Liver (tissue), 9 donors: ENCODE results near the gene PRPH2. TPM values are rescaled to one million over a fixed set of nuclear protein-coding genes. Genes with fewer than 3 reads are reported as not detected.

ENCODE experiments used
- DNase-seq: peaks from one replicate; pipeline ENCODE4 v3.0.0-alpha.2; 2017; ENCODE audit warnings: low spot score
- H3K27ac ChIP-seq, 2 donors: one replicate each; pipeline ENCODE4 v1.7.0; 2013; ENCODE audit warnings: inconsistent platforms in 2 of 2, low read length in 2 of 2, control low read depth in 1 of 2, low read depth in 1 of 2, mild to moderate bottlenecking in 1 of 2
- H3K27me3 ChIP-seq, 4 donors: one replicate each; pipeline versions ENCODE4 v1.6.1 to v1.7.0; 2013; ENCODE audit warnings: low read length in 3 of 4, inconsistent platforms in 1 of 4, mild to moderate bottlenecking in 1 of 4, moderate library complexity in 1 of 4; ENCODE audit not compliant: control insufficient read depth in 4 of 4, insufficient read depth in 4 of 4
- H3K36me3 ChIP-seq, 4 donors: one replicate each; pipeline versions ENCODE4 v1.6.1 to v1.7.0; 2013; ENCODE audit warnings: low read length in 3 of 4, mild to moderate bottlenecking in 3 of 4, low read depth in 1 of 4, moderate library complexity in 1 of 4; ENCODE audit not compliant: control insufficient read depth in 4 of 4, insufficient read depth in 3 of 4
- H3K4me1 ChIP-seq, 4 donors: one replicate each; pipeline versions ENCODE4 v1.6.1 to v1.7.0; 2013; ENCODE audit warnings: low read length in 3 of 4, mild to moderate bottlenecking in 3 of 4, moderate library complexity in 1 of 4; ENCODE audit not compliant: control insufficient read depth in 4 of 4, insufficient read depth in 4 of 4
- H3K4me3 ChIP-seq, 3 donors: one replicate each; pipeline versions ENCODE4 v1.6.1 to v1.7.0; 2013; ENCODE audit warnings: low read length in 3 of 3, control low read depth in 1 of 3, low read depth in 1 of 3, mild to moderate bottlenecking in 1 of 3
- H3K9ac ChIP-seq, 2 donors: one replicate each; pipeline ENCODE4 v1.7.0; 2013; ENCODE audit warnings: low read length in 2 of 2, mild to moderate bottlenecking in 2 of 2, moderate library complexity in 2 of 2, control low read depth in 1 of 2, low read depth in 1 of 2
- H3K9me3 ChIP-seq, 4 donors: one replicate each; pipeline versions ENCODE4 v1.6.1 to v1.7.0; 2013; ENCODE audit warnings: low read length in 3 of 4; ENCODE audit not compliant: control insufficient read depth in 4 of 4
- ATF3 ChIP-seq: IDR thresholded peaks from 2 replicates; pipeline ENCODE4 v1.6.1; 2016; ENCODE audit warnings: antibody characterized with exemption
- CTCF ChIP-seq: fragments of 150-350 bp; IDR thresholded peaks from 2 replicates; pipeline ENCODE4 v1.5.1; 2017; ENCODE audit warnings: improper control_type of control experiment, low read depth, low read length; ENCODE audit not compliant: missing input control
- EGR1 ChIP-seq, 2 donors: IDR thresholded peaks; 2 replicates each; pipeline ENCODE4 v1.6.1; 2016 to 2018; ENCODE audit warnings: antibody characterized with exemption in 2 of 2, low read depth in 2 of 2
- FOXA1 ChIP-seq: IDR thresholded peaks from 2 replicates; pipeline ENCODE4 v1.6.1; 2016; ENCODE audit warnings: antibody characterized with exemption
- HNF4A ChIP-seq, 2 donors: conservative IDR thresholded peaks; 2 replicates each; pipeline ENCODE4 v1.6.1; 2016; ENCODE audit warnings: antibody characterized with exemption in 2 of 2, mild to moderate bottlenecking in 2 of 2
- HNF4G ChIP-seq: IDR thresholded peaks from 2 replicates; pipeline ENCODE4 v1.6.1; 2016; ENCODE audit warnings: antibody characterized with exemption
- JUND ChIP-seq, 2 donors: IDR thresholded peaks; 2 replicates each; pipeline ENCODE4 v1.6.1; 2016; ENCODE audit warnings: antibody characterized with exemption in 2 of 2
- MAX ChIP-seq: IDR thresholded peaks from 2 replicates; pipeline ENCODE4 v1.6.1; 2016; ENCODE audit warnings: antibody characterized with exemption
- NR2F2 ChIP-seq: IDR thresholded peaks from 2 replicates; pipeline ENCODE4 v1.6.1; 2016; ENCODE audit warnings: antibody characterized with exemption
- RAD21 ChIP-seq, 2 donors: IDR thresholded peaks; 2 replicates each; pipeline ENCODE4 v1.6.1; 2016; ENCODE audit warnings: antibody characterized with exemption in 2 of 2, mild to moderate bottlenecking in 2 of 2
- REST ChIP-seq: IDR thresholded peaks from 2 replicates; pipeline ENCODE4 v1.6.1; 2016; ENCODE audit warnings: antibody characterized with exemption, mild to moderate bottlenecking
- SP1 ChIP-seq: IDR thresholded peaks from 2 replicates; pipeline ENCODE4 v1.6.1; 2018; ENCODE audit warnings: antibody characterized with exemption, mild to moderate bottlenecking
- TAF1 ChIP-seq: conservative IDR thresholded peaks from 2 replicates; pipeline ENCODE4 v1.6.1; 2016; ENCODE audit warnings: antibody characterized with exemption, mild to moderate bottlenecking
- YY1 ChIP-seq: IDR thresholded peaks from 2 replicates; pipeline ENCODE4 v1.6.1; 2016; ENCODE audit warnings: antibody characterized with exemption, mild to moderate bottlenecking
- ZBTB33 ChIP-seq: IDR thresholded peaks from 2 replicates; pipeline ENCODE4 v1.6.1; 2016; ENCODE audit warnings: antibody characterized with exemption
- WGBS: extraction: QIAGEN DNeasy Blood & Tissue Kit; methylation state at CpG from one replicate; pipeline ENCODE4 v1.1.7; 2013; 5-methylcytosine and 5-hydroxymethylcytosine counted together
- polyA plus RNA-seq, 2 donors: library from polyadenylated mRNA; stranded (reverse) in 1 of 2; unstranded in 1 of 2; fragments of 200-250 nt in 1 of 2; fragments of >200 nt in 1 of 2; fragmentation: Nextera tagmentation in 1 of 2; extraction: Ambion mirVana in 1 of 2; gene quantifications; one replicate each; pipeline versions ENCODE4 v1.2.1 to v1.2.3, GENCODE V29; 2013 to 2015
- total RNA-seq, 2 donors: library from RNA; depleted of rRNA; stranded (reverse); fragments of >200 nt; gene quantifications; one replicate each; pipeline ENCODE4 v1.2.3, GENCODE V29; 2014
- donor health status: healthy.
- donor health status: healthy.
- donor health status: healthy.
- donor health status: healthy.
- donor health status: healthy.

The PRPH2 gene
- total and polyA plus RNA-seq, 4 donors, result 0.06 to 0.33 (median 0.13) TPM

DNA sequence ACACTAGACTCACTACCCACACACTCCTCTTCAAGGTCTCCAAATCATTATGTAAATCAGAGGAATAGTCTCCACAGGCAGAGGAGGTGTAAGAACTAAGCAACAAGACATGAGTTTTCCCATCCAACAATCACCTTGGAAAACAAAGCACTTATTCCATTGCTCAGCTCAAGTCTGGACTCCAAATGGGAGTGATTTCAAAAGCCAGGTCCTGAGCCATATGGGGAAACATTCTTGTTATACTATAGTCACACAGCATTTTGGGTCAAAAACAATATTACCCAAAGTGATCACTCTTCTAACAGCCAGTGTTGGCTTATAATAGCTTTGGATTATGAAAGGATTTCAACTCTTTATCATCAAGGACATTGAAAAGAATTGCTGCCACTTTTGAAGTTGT is 3.6 kb upstream of the PRPH2 start:
- no peaks in the 10 kb centered on the region for H3K36me3 ChIP-seq
- peak overlapping the region in 1 of 2 donors; percentile 21 for H3K9ac ChIP-seq

GRCh38 chr6:42724825-42725224 is 2.4 kb upstream of the PRPH2 start:
- TF ChIP-seq SP1, result no peak
- TF ChIP-seq NR2F2, result no peak
- TF ChIP-seq YY1, result no peak
- TF ChIP-seq ATF3, result no peak
- TF ChIP-seq TAF1, result no peak
- TF ChIP-seq ZBTB33, result no peak
- no peak for TF ChIP-seq JUND (IDR thresholded peaks at IDR 0.05)
- no peak for TF ChIP-seq FOXA1
- no peak for TF ChIP-seq HNF4G
- TF ChIP-seq RAD21 (IDR thresholded peaks at IDR 0.05), result no peak
- H3K27ac ChIP-seq, result no peak overlapping the region

More for the DNA sequence above, 3.6 kb upstream of the PRPH2 start:
- no peak for TF ChIP-seq RAD21 (IDR thresholded peaks at IDR 0.05)
- TF ChIP-seq MAX, result no peak
- no peak for TF ChIP-seq EGR1 (IDR thresholded peaks at IDR 0.05; ENCODE audit: low read depth in 2 of 2)
- no peak for TF ChIP-seq YY1
- TF ChIP-seq FOXA1, result no peak
- no peak for TF ChIP-seq HNF4A (conservative IDR thresholded peaks at IDR 0.05)
- TF ChIP-seq JUND (IDR thresholded peaks at IDR 0.05), result no peak
- no peak for TF ChIP-seq CTCF
- TF ChIP-seq NR2F2, result no peak
- Histone ChIP-seq H3K4me1 (peaks cover 0 to 12% (median 10%) of the 10 kb centered on the region in 4 donors), H3K27me3 (no peaks in the 10 kb centered on the region), H3K9me3 (no peaks in the 10 kb centered on the region), H3K27ac (peak overlapping the region; percentile 21 to 73), H3K4me3 (no peak overlapping the region)
- DNase-seq, result no peak

GRCh38 chr6:42720739-42721138 is 1.7 kb downstream of the PRPH2 start:
- Histone ChIP-seq H3K9me3 (no peaks in the 10 kb centered on the region), H3K9ac (no peak overlapping the region), H3K4me1 (no peaks in the 10 kb centered on the region), H3K4me3 (no peak overlapping the region), H3K36me3 (no peaks in the 10 kb centered on the region), H3K27me3 (no peaks in the 10 kb centered on the region), H3K27ac (no peak overlapping the region)
- TF ChIP-seq CTCF (no peak), SP1 (no peak), REST (no peak), HNF4G (no peak)
- 75% methylated on average over 8 of the region's 8 CpGs for WGBS
- no peak for DNase-seq

More at GRCh38 chr6:42724825-42725224, 2.4 kb upstream of the PRPH2 start:
- Histone ChIP-seq H3K36me3 (no peaks in the 10 kb centered on the region), H3K27me3 (no peaks in the 10 kb centered on the region), H3K4me1 (peaks cover 0 to 12% (median 6%) of the 10 kb centered on the region in 4 donors), H3K9me3 (no peaks in the 10 kb centered on the region), H3K4me3 (no peak overlapping the region), H3K9ac (no peak overlapping the region)
- DNase-seq, result no peak
